Subcutaneous adipose tissue (tissue), 4 donors: ENCODE measurements around the gene ERN1. TPM values are rescaled to one million over a fixed set of nuclear protein-coding genes. Genes with fewer than 3 reads are reported as not detected.

Experiments
- total RNA-seq, 4 donors: library from RNA; depleted of rRNA; stranded (reverse); fragments of >200 nt; gene quantifications; one replicate each; pipeline ENCODE4 v1.1.0, GENCODE V29; 2016
- TF ChIP-seq, protein P1 (sequence below): fragments of 450-650 bp; IDR thresholded peaks from one replicate; pipeline ENCODE4 v1.5.1; 2016; ENCODE audit warnings: low read depth, mild to moderate bottlenecking, control low read depth, antibody characterized with exemption, moderate library complexity

The ERN1 gene
- total RNA-seq, 4 donors from 2014 or later = 9.6 to 13.1 (median 11.7) TPM

DNA sequence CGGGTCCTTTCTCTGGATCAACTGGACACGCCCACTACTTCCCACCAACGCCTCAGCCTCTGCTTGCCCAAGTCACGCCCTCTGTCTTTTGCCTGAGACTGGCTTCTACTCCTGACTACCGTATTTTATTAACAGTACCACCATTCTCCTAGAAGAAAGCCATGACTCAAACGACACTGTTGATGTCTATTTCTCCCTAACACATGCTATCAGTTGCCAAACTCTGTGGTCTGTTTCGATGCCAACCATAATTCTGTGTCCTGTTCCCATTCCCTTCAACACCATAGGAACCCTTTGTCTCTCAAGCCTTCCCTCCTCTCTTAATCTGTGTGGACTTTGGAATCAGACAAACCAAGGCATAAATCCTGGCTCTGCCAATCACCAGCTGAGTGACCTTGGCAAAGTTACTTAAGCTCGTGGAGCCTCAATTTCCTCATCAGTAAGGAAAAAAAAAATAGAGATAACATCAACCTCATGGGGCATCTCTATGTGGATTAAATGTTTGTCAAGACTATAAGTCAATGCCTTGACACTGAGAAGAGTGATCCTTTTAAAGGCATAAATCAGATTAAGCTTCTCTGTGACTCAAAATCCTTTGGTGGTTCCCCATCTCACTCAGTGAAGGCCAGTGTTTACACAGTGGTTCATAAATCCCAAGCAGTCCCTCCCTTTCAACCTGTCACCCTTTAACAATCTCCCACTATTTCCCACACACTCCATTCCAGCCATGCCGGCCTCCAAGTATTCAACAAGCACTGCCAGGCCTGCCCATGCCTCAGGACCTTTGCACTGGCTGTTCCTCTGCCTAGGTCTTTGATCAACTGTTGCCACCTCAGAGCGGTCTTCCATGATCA, 45.6 kb downstream of the ERN1 start:
- TF ChIP-seq, protein P1, sequence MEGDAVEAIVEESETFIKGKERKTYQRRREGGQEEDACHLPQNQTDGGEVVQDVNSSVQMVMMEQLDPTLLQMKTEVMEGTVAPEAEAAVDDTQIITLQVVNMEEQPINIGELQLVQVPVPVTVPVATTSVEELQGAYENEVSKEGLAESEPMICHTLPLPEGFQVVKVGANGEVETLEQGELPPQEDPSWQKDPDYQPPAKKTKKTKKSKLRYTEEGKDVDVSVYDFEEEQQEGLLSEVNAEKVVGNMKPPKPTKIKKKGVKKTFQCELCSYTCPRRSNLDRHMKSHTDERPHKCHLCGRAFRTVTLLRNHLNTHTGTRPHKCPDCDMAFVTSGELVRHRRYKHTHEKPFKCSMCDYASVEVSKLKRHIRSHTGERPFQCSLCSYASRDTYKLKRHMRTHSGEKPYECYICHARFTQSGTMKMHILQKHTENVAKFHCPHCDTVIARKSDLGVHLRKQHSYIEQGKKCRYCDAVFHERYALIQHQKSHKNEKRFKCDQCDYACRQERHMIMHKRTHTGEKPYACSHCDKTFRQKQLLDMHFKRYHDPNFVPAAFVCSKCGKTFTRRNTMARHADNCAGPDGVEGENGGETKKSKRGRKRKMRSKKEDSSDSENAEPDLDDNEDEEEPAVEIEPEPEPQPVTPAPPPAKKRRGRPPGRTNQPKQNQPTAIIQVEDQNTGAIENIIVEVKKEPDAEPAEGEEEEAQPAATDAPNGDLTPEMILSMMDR = no peak

GRCh38 chr17:64083563-64084085, 46.3 kb downstream of the ERN1 start:
- TF ChIP-seq, protein P1 = no peak

DNA sequence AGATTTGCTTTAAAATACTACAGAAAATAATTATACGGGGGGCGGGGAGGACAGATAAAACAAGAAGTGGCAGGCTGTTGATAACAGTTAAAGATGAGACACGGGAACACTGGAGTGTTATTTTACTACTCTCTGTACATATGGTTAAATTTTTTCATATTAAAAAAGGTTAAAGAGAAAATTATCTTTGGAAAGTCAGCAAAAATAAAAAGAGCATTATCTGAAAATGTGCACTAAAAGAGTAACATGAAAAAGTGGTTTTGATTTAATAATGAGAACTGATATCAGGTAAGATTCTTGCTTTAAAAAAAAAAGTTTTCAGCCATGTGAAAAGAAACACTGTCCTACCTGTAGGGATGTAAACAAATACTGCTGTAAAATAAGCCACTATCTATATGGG, 46.9 kb downstream of the ERN1 start:
- TF ChIP-seq, protein P1 = no peak

- TF ChIP-seq, protein P1 = no peak
These were observed 47.8 kb downstream of the ERN1 start for GRCh38 chr17:64081802-64082799.

GRCh38 chr17:64080174-64080618, 49.7 kb downstream of the ERN1 start:
- TF ChIP-seq, protein P1 = no peak

DNA sequence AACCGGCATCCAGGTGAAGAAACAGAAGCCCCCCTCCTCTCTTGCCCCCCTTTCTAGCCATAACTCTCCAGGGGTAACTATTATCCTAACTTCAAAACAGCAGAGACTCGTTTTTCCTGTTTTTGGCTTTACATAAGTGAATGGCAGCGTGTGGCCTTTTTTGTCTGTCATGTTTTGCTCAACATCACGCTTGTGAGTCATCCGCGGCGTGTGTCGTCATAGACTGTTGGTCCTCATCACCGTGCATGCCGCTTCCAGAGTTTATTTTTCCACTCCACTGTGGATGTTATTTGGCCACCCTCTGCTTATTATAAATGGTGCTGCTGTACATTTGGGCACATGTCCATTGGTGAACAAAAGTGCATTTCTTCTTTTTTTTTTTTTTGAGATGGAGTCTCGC, 52.6 kb downstream of the ERN1 start:
- TF ChIP-seq, protein P1 = no peak
